Measurements from ENCODE around the gene CUBN. TPM values are rescaled to one million over a fixed set of nuclear protein-coding genes. Genes with fewer than 3 reads are reported as not detected.

Gene CUBN
- total RNA-seq, 1 experiment from 2014 or later, result 0.10 TPM

GRCh38 chr10:16976803-16977202 lies 152.8 kb downstream of the CUBN start:
- DNase-seq, result no peak
- H3K4me3 ChIP-seq, result no peak overlapping the region
- H3K27me3 ChIP-seq, result 0 out of 2 replicates have a peak, but pooled peaks cover 2% of the 10 kb centered on the region
- no peaks in the 10 kb centered on the region for H3K9me3 ChIP-seq
- no peaks in the 10 kb centered on the region; the same call in 1 of the 2 replicates for H3K36me3 ChIP-seq

GRCh38 chr10:16975188-16975587 lies 154.4 kb downstream of the CUBN start:
- Histone ChIP-seq H3K9me3 (no peaks in the 10 kb centered on the region), H3K4me3 (no peak overlapping the region), H3K36me3 (no peaks in the 10 kb centered on the region), H3K27me3 (no peaks in the 10 kb centered on the region)
- DNase-seq, result no peak

GRCh38 chr10:16968416-16969041 lies 161.1 kb downstream of the CUBN start:
- Histone ChIP-seq H3K36me3 (no peaks in the 10 kb centered on the region), H3K9me3 (no peaks in the 10 kb centered on the region), H3K27me3 (no peaks in the 10 kb centered on the region), H3K4me3 (no peak overlapping the region)
- DNase-seq, result peak; percentile 82

GRCh38 chr10:16967866-16968415 lies 161.7 kb downstream of the CUBN start:
- Histone ChIP-seq H3K9me3 (no peaks in the 10 kb centered on the region), H3K27me3 (no peaks in the 10 kb centered on the region), H3K4me3 (no peak overlapping the region), H3K36me3 (no peaks in the 10 kb centered on the region)
- no peak for DNase-seq

GRCh38 chr10:16966991-16967865 lies 162.4 kb downstream of the CUBN start:
- no peaks in the 10 kb centered on the region for H3K36me3 ChIP-seq
- no peaks in the 10 kb centered on the region for H3K9me3 ChIP-seq
- H3K27me3 ChIP-seq, result no peaks in the 10 kb centered on the region
- peak; percentile 60 for DNase-seq
- no peak overlapping the region; the same call in 1 of the 2 replicates for H3K4me3 ChIP-seq

- Histone ChIP-seq H3K27me3 (no peaks in the 10 kb centered on the region), H3K4me3 (no peak overlapping the region), H3K36me3 (no peaks in the 10 kb centered on the region), H3K9me3 (no peaks in the 10 kb centered on the region)
- peak; percentile 88 for DNase-seq
Observed at GRCh38 chr10:16965740-16966447, 163.7 kb downstream of the CUBN start.

GRCh38 chr10:16965344-16965616 lies 164.3 kb downstream of the CUBN start:
- no peaks in the 10 kb centered on the region for H3K36me3 ChIP-seq
- no peaks in the 10 kb centered on the region for H3K27me3 ChIP-seq
- no peaks in the 10 kb centered on the region for H3K9me3 ChIP-seq
- no peak for DNase-seq
- H3K4me3 ChIP-seq, result no peak overlapping the region

- H3K9me3 ChIP-seq, result no peaks in the 10 kb centered on the region
- no peaks in the 10 kb centered on the region for H3K27me3 ChIP-seq
- DNase-seq, result peak; percentile 39
- H3K36me3 ChIP-seq, result no peaks in the 10 kb centered on the region
- H3K4me3 ChIP-seq, result no peak overlapping the region
Observed at GRCh38 chr10:16964576-16965343, 164.9 kb downstream of the CUBN start.

GRCh38 chr10:16960551-16960950 lies 169.1 kb downstream of the CUBN start:
- Histone ChIP-seq H3K36me3 (no peaks in the 10 kb centered on the region), H3K4me3 (no peak overlapping the region), H3K27me3 (no peaks in the 10 kb centered on the region), H3K9me3 (no peaks in the 10 kb centered on the region)
- DNase-seq, result no peak

GRCh38 chr10:16957038-16957437 lies 172.6 kb downstream of the CUBN start:
- Histone ChIP-seq H3K27me3 (no peaks in the 10 kb centered on the region), H3K9me3 (no peaks in the 10 kb centered on the region), H3K36me3 (no peaks in the 10 kb centered on the region), H3K4me3 (no peak overlapping the region)
- DNase-seq, result no peak

GRCh38 chr10:16954280-16955030 lies 175.2 kb downstream of the CUBN start:
- Histone ChIP-seq H3K4me3 (no peak overlapping the region), H3K9me3 (no peaks in the 10 kb centered on the region), H3K27me3 (no peaks in the 10 kb centered on the region), H3K36me3 (no peaks in the 10 kb centered on the region)
- DNase-seq, result no peak

GRCh38 chr10:16953270-16953669 lies 176.3 kb downstream of the CUBN start:
- no peak overlapping the region for H3K4me3 ChIP-seq
- DNase-seq, result no peak
- H3K36me3 ChIP-seq, result no peaks in the 10 kb centered on the region
- H3K9me3 ChIP-seq, result no peaks in the 10 kb centered on the region
- no peaks in the 10 kb centered on the region for H3K27me3 ChIP-seq

GRCh38 chr10:16952610-16953009 lies 177.0 kb downstream of the CUBN start:
- H3K4me3 ChIP-seq, result no peak overlapping the region
- no peak for DNase-seq
- H3K36me3 ChIP-seq, result no peaks in the 10 kb centered on the region
- H3K9me3 ChIP-seq, result no peaks in the 10 kb centered on the region
- no peaks in the 10 kb centered on the region for H3K27me3 ChIP-seq

GRCh38 chr10:16952080-16952479 lies 177.5 kb downstream of the CUBN start:
- H3K4me3 ChIP-seq, result no peak overlapping the region
- no peaks in the 10 kb centered on the region for H3K27me3 ChIP-seq
- no peak for DNase-seq
- H3K9me3 ChIP-seq, result no peaks in the 10 kb centered on the region
- H3K36me3 ChIP-seq, result no peaks in the 10 kb centered on the region

GRCh38 chr10:16950656-16951601 lies 178.7 kb downstream of the CUBN start:
- DNase-seq, result peak; percentile 55
- Histone ChIP-seq H3K27me3 (no peaks in the 10 kb centered on the region), H3K36me3 (no peaks in the 10 kb centered on the region), H3K9me3 (no peaks in the 10 kb centered on the region), H3K4me3 (0 out of 2 replicates have a peak overlapping the region, but pooled peaks have one; percentile 2)

All from MG63 (cell line).